C4-2B (cell line): ENCODE measurements around the gene ADGRA1.

Experiments
- H3K27ac ChIP-seq: fragments of 450-650 bp; 2 replicates; pipeline ENCODE4 v1.5.1; 2017
- ZFX ChIP-seq: fragments of 450-650 bp; IDR thresholded peaks from 2 replicates; pipeline ENCODE4 v1.6.1; 2017
- TF ChIP-seq, protein P1 (sequence below): fragments of 450-650 bp; conservative IDR thresholded peaks from 2 replicates; pipeline ENCODE4 v1.5.1; 2017; ENCODE audit warnings: mild to moderate bottlenecking

Gene ADGRA1

GRCh38 chr10:133162910-133163856 lies 75.5 kb downstream of the ADGRA1 start:
- TF ChIP-seq, protein P1, sequence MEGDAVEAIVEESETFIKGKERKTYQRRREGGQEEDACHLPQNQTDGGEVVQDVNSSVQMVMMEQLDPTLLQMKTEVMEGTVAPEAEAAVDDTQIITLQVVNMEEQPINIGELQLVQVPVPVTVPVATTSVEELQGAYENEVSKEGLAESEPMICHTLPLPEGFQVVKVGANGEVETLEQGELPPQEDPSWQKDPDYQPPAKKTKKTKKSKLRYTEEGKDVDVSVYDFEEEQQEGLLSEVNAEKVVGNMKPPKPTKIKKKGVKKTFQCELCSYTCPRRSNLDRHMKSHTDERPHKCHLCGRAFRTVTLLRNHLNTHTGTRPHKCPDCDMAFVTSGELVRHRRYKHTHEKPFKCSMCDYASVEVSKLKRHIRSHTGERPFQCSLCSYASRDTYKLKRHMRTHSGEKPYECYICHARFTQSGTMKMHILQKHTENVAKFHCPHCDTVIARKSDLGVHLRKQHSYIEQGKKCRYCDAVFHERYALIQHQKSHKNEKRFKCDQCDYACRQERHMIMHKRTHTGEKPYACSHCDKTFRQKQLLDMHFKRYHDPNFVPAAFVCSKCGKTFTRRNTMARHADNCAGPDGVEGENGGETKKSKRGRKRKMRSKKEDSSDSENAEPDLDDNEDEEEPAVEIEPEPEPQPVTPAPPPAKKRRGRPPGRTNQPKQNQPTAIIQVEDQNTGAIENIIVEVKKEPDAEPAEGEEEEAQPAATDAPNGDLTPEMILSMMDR, result no peak
- TF ChIP-seq ZFX, result no peak

DNA sequence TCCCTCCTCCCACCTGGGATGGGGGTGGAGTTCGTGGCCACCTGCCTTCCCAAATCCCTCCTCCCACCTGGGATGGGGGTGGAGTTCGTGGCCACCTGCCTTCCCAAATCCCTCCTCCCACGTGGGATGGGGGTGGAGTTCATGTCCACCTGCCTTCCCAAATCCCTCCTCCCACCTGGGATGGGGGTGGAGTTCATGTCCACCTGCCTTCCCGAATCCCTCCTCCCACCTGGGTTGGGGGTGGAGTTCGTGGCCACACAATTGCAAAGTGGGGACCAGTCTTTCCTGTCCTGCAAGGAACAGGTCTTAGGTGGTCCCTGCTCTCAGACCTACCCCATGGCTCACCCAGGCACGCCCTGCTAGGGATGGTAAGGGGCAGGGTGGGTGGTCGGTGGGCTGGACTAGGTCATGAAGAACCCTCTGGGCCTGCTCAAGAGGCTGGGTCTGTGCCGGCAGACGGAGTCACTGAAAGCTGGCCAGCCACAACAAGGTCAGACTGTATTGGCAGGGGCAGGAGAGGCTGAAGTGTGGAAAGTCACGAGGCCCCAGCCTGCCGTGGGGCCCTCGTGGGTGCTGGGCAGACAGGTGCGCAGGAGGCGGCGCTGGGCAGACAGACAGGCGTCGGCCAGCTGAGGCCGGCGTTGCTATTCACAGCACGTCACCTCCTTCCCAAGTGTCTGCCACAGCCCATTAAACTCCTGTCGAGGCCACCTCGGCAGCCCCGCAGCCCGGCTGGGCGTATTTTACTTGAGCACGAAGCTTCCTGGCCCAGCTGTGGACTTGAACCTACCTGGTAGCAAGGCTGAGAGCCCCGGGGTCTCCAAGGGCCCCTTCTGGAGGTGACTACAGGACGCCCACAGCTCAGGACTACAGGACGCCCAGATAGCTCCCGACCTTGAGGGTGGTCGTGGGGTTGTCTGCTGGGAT lies 76.4 kb downstream of the ADGRA1 start:
- TF ChIP-seq ZFX, result no peak
- TF ChIP-seq, protein P1, result no peak
- H3K27ac ChIP-seq, result no peak overlapping the region

More at GRCh38 chr10:133162910-133163856, 75.5 kb downstream of the ADGRA1 start:
- no peak overlapping the region for H3K27ac ChIP-seq

- TF ChIP-seq ZFX, result no peak
- TF ChIP-seq, protein P1, result no peak
- no peak overlapping the region for H3K27ac ChIP-seq
These were observed 77.3 kb downstream of the ADGRA1 start for GRCh38 chr10:133164816-133165555.

DNA sequence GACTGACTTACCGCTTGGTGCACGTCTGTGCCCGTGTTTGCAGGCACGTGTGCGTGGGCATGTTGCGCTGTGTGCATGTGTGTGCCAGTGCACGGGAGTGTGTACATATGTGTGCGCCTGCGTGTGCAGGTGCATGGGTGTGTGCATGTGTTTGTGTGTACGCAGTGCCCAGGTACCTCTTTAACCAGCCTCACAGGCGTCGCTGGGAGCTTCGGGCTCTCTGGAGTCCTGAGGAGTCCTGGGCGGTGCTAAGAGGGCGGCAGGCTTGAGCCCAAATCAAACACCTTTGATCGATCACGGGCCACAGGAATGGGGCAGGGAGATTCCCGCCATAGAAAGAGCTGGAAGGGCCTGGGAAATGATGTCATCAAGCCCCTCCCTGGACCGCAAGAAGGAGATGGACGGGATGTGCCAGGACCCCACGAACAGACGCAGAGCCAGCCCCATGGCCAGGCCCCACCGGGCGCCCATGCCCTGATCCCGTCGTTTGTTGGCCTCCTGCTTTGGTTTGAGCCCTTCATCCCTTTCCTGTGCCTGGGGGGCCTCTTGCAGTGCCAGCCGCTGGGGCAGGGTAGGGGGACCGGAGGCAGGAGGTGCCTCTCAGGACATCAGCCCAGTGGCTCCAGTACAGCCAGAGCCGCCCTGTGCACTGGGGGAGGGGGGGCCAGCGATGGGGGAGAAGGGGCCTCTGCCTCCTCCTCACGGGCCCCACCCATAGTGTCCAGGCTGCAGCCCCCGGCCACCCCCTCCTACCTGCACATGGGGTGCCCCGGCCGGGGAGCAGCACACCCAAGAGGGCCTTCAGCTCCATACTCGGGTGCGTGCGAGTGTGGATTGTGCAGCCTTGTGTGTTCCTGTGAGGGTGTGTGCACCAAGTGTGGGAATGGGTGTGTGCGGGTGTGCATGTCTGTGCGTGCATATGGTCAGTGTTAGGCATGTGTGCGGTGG lies 78.1 kb downstream of the ADGRA1 start:
- H3K27ac ChIP-seq, result no peak overlapping the region
- no peak for TF ChIP-seq ZFX
- TF ChIP-seq, protein P1, result no peak

DNA sequence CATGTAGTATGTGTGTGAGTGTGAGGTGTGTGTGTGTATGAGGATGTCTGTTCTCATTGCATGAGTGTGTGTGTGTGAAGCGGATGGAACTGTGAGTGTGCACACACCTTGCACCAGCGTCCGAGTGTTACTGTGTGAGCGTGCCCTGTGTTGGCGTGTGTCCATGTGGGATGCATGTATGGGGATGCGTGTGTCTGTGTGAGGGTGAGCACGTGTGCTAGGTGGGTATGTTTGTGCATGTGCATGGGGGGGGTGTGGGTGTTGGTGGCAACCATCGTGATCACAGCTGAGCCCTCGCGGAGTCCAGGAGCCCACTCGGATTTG lies 78.7 kb downstream of the ADGRA1 start:
- TF ChIP-seq, protein P1, result no peak
- TF ChIP-seq ZFX, result no peak

More for the DNA sequence above, 78.7 kb downstream of the ADGRA1 start:
- H3K27ac ChIP-seq, result no peak overlapping the region
